Stimulated activated CD4-positive, alpha-beta T cell treated with anti-CD3 and anti-CD28 coated beads, TNF-alpha, amount 100 ng/mL, for 4 hours (primary cell): ENCODE data around the gene JPT2.
"Not testable (repeated sequence)": the region's sequence is repeated elsewhere in the genome, so short reads cannot be mapped to it uniquely, and the experiment has no call there.

ENCODE experiments used
- DNase-seq, 3 experiments: peaks; one replicate each; pipeline ENCODE4 v3.0.0-alpha.2; 2020; ENCODE audit warnings: low read depth in 3 of 3

Gene JPT2

GRCh38 chr16:1674751-1675664 lies 3.1 kb upstream of the JPT2 start:
- no peak for DNase-seq

GRCh38 chr16:1676661-1677060 lies 1.4 kb upstream of the JPT2 start:
- no peak for DNase-seq

DNA sequence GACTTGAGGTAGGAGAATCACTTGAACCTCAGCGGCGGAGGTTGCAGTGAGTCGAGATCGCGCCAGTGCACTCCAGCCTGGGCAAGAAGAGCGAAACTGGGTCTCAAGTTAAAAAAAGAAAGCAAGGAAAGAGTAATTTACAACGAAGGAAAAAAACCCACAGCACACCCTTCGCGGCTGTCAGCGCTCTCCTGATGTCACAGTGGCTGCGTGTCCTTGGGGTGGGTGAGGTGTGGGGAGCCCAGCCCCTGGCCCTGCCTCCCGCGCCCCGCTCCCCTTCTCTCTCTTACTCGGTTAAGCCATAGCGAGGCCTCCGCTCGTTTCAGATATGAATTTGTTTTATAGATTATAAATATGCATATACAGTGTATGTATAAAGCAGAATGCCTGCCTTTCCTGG lies 740 bp upstream of the JPT2 start:
- no peak for DNase-seq

DNA sequence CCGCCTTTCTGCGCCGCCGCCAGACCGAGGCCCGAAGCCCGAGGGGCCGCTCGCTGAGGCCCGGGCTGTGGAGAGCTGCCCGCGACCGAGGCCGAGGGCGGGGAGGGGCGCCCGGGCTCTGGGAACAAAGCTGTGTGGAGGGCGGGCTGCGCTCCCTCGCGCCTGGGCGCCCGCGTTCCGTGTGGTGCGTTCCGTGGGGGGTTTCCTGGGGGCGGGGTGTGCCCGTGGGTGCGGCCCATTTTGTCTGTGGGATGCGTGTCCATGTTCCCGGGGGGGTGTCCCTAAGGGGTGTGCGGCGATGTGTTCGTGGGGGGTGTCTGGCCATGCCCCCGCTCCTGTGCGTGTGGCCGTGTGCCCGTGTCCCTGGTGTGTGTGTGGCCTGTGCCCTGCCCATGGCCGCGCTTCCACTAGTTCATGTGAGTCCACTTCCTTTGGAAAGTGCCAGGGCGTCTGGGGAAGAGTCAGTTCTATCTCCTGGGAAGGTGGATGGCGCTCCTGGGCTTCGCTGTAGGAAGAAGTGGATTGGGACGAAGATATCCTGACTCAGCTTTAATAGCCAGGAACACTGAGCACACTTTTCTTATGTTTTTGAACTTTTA lies 520 bp downstream of the JPT2 start:
- DNase-seq: peak; percentile 38 to 43 (median 39)

GRCh38 chr16:1680361-1680760 lies 2.3 kb downstream of the JPT2 start:
- no peak for DNase-seq

DNA sequence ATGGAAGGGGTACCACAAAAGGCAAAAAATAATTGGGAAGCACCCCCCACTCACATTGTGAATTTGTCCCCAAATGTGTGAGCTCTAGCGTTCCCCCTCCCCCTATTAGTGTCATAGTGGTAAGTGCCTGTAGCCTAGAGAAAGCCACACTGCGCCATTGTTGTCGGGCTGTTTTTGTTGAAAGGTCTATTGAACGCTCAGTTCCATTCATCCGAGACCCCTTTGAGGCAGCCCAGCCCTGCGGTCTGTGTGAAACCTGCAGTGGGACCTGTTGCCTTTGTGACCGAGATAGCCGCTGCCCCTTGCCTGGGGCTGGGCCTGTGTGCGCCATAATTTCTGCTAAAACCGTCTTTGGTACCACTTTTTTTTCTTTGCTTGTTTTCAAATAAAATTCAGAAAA lies 3.0 kb downstream of the JPT2 start:
- no peak for DNase-seq

- DNase-seq: no peak
These were observed 9.6 kb downstream of the JPT2 start for GRCh38 chr16:1687427-1688316.

- DNase-seq: no peak
These were observed 10.9 kb downstream of the JPT2 start for GRCh38 chr16:1688807-1689560.

GRCh38 chr16:1689853-1690252 lies 11.8 kb downstream of the JPT2 start:
- DNase-seq: no peak

- DNase-seq: no peak
These were observed 12.7 kb downstream of the JPT2 start for GRCh38 chr16:1690810-1691209.

DNA sequence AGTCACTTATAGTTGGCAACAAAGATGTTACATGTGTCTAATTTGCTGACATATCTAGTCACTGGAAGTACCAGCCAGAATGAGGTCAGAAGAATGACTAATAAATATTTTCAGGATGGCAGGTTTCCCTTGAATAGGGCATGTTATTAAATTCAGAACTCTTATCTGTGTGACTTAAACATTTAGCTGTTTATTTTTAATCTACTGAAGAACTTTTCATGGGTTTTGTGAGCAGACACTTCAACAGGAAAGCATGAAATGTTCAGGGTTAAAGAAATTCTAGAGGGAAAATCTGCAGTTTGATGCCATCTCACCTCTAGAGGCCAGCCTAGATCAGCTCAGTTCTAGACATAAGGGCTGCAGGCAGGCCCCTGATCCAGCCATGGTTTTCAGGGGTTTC lies 13.2 kb downstream of the JPT2 start:
- DNase-seq: no peak

DNA sequence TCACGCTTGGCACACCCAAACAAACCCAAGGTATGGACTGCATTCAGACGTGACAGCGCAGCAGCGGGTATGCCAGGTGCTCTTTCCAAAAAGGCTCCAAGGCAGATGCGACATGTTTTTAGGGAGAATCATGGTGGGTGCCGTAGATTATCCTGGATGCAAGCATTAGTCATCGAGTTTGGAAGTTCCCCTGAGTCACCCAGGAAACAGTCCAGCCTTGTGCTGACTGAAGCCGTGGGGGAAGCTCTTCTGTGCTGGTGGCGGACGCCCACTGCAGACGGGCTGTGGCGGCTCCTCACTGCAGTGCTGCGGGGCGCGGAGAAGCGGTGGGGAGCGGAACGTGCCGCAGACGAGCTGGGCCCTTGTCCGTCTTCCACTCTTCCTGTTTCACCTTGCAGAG lies 13.9 kb downstream of the JPT2 start:
- DNase-seq: no peak

GRCh38 chr16:1696863-1697262 lies 18.8 kb downstream of the JPT2 start:
- DNase-seq: no peak

DNA sequence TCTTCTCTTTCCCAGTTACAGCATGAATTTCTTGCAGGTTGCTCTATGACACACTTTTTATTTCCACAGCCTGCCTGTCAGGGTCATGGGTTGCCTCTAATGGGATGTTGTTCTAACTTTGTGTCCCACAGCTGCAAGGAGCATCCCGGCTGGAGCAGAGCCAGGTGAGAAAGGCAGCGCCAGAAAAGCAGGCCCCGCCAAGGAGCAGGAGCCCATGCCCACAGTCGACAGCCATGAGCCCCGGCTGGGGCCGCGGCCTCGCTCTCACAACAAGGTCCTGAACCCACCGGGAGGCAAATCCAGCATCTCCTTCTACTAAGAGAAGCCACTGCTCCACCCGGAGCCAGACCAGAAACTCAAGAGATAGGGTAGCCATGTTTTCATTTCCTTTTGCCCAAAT lies 20.6 kb downstream of the JPT2 start:
- DNase-seq: no peak

DNA sequence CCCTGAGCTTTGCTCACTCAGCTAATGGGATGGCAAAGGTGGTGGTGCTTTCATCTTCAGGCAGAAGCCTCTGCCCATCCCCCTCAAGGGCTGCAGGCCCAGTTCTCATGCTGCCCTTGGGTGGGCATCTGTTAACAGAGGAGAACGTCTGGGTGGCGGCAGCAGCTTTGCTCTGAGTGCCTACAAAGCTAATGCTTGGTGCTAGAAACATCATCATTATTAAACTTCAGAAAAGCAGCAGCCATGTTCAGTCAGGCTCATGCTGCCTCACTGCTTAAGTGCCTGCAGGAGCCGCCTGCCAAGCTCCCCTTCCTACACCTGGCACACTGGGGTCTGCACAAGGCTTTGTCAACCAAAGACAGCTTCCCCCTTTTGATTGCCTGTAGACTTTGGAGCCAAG lies 22.2 kb downstream of the JPT2 start:
- no peak for DNase-seq

GRCh38 chr16:1701216-1701878 lies 23.3 kb downstream of the JPT2 start:
- no peak for DNase-seq

DNA sequence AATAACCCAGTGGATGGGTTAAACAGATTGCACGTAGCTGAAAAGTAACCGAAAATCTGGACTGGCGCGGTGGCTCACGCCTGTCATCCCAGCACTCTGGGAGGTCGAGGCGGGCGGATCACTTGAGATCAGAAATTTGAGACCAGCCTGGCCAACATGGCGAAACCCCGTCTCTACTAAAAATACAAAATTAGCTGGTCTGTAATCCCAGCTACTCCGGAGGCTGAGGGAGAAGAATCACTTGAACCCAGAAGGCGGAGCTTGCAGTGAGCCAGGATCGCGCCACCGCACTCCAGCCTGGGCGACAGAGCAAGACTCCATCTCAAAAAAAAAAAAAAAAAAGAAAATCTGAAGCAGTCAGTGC lies 27.2 kb downstream of the JPT2 start:
- not testable (repeated sequence) for DNase-seq

DNA sequence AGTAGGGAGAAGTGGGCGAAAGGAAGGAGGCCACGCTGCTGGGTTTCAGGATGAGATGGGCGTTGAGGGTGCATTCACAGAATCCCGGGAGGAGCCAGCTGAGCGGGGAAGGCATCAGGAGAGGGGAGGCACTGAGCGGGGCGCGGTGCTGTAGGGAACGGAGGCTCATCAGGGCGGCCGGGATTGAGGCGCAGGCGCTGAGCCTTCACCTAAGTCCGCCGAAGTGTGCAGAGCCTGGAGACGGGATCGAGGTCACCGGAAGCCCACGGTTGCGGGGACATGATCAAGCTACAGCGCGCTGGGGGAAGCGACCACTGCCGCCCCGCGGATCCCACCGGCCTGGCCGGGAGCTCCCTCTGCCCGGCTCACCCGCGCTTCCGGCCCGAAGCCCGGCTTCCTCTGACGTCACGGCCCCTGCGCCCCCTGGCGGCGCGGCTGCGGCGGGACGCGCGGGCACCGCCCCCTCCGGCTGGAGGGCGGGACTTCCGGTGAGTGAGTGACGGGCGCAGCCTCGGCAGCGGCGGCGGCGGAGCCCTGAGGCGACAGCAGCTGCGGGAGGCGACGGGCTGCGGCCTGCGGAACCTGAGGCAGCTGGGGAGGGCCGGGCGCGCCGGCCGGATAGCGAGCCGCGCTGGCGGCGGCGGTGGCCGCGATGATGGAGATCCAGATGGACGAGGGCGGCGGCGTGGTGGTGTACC lies 27.8 kb downstream of the JPT2 start, which contains the start of gene MAPK8IP3:
MAPK8IP3 (plus strand) TSS at position 508 of the 698 bp plus-strand sequence; CDS start at position 653, 145 bp downstream.
- peak; percentile 90 to 95 (median 90) for DNase-seq

GRCh38 chr16:1706386-1707192 lies 28.5 kb downstream of the JPT2 start:
- DNase-seq: peak in 2 of 3 experiments; percentile 31 to 40
